GM19328 (cell line): Measurements from ENCODE around the gene RTL3.
"Not testable (repeated sequence)": the region's sequence is repeated elsewhere in the genome, so short reads cannot be mapped to it uniquely, and the experiment has no call there.

ENCODE experiments used
- ATAC-seq: cut with Tn5 transposase; IDR thresholded peaks from one replicate; pipeline ENCODE4 v1.9.1; 2021; ENCODE audit warnings: mild to moderate bottlenecking, moderate library complexity; ENCODE audit not compliant: unreplicated experiment

Gene RTL3

GRCh38 chrX:78658845-78659744 is at the start of gene RTL3:
TSS of gene RTL3 (minus strand) at chrX:78659328. CDS start at chrX:78658420, 908 bp downstream.
- peak; percentile 54 for ATAC-seq

DNA sequence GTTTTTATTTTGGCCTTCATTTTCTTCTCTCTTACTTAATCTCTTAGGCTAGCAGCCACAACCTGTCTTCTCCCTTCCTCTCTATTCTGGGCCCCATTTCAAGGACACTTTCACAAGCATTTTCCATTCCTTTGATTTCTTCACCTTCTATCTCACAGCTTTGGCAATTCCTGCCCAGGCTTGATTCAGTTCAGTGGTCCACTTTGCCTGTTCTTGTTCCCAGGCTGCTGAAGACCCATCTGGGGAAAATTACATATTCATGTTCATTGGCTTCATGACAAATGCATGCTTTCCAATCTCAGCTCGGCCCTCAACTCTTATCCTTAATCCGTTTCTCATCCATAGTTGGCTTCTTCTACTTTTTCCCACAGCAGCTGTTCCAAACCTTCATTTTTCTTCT is 49.7 kb upstream of the RTL3 start:
- no peak for ATAC-seq

GRCh38 chrX:78708262-78708661 is 49.1 kb upstream of the RTL3 start:
- no peak for ATAC-seq

- no peak for ATAC-seq
These were observed 46.9 kb upstream of the RTL3 start for GRCh38 chrX:78706071-78706470.

- ATAC-seq = no peak
These were observed 34.4 kb upstream of the RTL3 start for GRCh38 chrX:78693536-78693935.

DNA sequence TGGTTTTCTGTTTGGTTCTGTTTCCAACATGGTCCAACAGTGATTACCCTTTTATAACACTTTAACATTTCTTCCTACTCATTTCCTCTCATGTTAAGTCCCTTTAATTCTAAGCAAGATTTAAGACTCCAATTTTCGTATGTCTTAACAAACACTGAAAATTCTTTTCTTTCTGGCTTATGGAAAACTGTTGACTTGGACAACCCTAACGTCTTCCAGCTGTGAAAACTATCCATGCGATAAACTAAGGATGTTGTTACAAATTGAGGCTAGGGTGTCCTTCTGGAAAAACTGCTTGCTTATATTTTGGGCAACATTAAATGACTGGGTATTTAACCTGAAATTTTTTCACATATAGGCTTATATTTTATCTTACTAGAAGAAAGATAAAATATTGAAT is 33.9 kb upstream of the RTL3 start:
- ATAC-seq = no peak

DNA sequence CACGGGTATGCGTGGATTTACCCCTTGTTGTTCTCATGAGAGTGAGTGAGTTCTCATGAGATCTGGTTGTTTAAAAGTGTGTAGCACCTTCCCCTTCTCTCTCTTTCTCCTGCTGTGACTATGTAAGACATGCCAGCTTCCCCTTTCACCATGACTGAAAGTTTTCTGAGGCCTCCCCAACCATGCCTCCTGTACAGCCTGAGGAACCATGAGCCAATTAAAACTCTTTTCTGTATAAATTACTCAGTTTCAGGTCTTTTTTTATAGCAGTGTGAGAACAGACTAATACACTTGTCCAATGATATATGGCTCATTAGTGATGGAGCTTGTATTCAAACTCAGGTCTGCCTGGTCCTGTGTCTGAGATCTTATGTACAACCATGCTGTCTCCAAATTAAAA is 28.5 kb upstream of the RTL3 start:
- ATAC-seq = peak; percentile 92

DNA sequence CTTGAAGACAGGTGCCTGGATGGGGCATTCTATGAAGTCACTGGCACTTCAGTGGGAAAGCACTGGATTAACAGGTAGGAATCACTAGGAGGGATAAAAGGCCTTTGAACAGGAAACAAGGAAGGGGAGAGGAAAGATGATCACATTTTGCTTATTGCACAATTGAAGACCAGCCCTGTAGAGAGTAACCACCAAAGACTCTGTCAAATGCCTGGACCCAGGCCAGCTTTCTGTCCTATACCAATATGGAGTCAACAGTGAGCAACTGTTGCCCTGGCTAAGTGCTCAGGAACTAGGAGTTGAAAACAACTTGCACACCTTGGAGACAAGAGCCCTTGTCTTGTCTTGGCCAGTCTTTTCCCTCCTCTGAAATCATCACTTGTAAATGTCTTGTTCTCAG is 14.1 kb upstream of the RTL3 start:
- no peak for ATAC-seq

DNA sequence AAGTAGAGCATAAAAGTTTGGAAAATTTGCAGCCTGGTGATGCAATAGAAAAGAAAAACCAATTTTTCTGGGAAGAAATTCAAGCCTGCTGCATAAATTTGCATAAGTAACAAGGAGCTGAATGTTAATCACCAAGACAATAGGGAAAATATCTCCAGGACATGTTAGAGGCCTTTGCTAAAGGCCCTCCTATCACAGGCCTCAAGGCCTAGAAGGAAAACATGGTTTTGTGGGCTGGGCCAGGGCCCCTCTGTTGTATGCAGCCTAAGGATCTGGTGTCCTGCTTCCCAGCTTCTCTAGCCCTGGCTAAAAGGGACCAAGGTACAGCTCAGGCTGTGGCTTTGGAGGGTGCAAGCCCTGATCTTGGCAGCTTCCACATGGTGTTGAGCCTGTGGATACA is 6.2 kb upstream of the RTL3 start:
- no peak for ATAC-seq

- no peak for ATAC-seq
These were observed 2.7 kb upstream of the RTL3 start for GRCh38 chrX:78661836-78662235.

DNA sequence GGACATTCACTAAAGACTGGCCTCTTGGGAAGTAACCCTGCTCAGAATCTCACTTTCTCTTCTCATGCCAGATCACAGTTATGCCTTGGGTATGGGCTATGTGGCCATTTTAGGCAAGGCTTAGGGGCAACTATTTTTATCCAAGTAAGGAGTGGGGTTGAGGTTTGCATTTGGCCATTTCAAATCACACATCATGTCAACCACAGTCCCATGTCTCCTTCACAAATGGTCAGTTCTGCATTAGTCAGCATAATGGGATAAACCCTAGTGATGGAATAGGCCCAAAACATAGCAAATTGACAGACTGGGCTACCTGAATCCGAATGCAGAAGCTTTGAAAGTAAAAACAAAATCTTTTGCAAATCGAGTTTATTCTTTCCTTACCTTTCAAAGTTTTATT is 827 bp upstream of the RTL3 start:
- no peak for ATAC-seq

DNA sequence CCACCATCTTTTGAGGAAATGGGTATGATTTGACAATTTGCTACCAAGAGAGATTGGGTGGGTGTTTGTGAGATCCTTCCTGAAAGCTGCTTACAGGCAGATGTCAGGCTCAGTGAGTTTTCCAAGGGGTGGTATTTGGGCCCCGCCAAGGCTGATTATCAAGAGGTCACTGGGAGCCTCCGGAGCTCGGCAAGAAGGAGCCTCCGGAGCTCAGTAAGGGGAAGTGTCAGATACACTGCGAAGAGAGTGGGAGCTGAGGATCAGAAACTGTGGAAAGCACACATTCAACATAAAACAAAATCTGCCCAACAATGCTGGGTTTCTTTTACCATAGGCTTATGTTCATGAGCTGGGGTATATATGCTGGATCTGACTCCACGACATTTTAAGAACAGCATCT is 714 bp downstream of the RTL3 start:
- ATAC-seq = no peak

GRCh38 chrX:78655642-78656041 is 3.5 kb downstream of the RTL3 start:
- ATAC-seq = no peak

DNA sequence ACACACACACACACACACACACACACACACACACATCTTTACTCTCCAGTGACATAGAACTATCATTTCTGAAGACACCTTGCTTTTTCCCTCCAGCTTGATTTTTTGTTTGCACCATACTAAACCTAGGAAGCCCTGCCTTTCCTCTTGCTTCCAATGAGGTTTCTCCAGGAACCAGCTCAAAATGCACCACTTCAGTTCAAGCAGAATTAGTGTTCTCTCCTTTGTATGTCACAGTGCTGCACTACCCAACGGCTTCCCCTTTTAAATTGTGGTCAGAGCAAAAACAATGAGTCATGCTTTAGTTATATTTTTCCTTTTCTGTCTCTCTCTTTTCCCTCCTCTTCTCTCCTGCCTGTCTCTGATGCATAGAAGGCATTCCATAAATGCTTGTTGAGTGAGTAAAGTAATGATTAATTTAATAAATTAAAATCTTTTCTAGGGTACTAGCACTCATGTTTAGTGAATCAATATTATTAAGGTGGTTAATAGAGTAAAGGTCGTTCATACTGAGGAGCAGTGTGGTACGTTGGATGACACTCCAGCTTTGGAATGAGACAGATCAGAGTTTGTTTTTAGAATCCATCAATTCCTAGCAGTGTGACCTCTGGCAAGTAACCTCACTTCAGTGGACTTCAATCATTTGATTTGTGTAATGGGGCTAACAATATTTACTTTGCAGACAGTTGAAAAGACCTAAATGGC is 5.9 kb downstream of the RTL3 start:
- no peak for ATAC-seq

DNA sequence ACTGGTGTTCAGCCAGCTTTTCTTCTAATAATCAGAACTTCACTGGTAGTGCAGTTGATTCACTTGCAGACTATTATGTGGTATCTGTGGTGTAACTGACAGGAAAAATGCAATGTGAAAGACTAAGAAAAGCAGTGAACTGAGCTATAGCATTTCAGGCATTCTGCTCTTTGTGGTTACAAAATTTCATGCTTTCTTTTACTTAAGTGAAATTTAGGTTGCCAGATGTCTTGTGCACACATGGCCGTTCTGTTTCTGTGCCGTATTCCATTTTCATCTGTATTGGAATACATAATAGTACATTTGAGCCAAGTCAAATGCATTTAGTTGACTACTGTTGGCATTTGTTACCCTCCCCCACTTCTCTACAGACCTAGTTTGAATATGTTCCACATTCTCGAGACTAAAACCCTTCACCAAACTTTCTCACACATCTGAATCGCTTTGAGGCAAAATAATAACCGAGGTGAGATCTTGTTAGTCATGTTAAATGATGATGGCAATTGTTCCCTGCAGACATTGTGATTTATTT is 8.2 kb downstream of the RTL3 start:
- peak; percentile 80 for ATAC-seq

DNA sequence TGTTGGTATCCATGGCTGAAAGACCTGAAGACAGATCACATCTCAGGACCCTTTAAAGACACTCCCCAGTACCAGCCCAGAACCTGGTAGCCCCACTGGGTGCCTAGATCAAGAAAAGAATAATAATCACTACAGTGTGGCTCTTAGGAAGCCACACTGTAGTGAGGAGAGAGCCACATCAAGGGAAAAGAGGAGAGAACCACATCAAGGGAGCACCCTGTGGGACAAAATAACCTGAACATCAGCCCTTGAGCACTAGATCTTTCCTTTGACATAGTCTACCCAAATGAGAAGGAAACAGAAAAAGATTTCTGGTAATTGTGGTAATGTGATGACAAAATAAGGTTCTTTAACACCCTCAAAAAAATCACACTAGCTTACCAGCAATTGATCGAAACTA is 15.3 kb downstream of the RTL3 start:
- ATAC-seq = no peak

DNA sequence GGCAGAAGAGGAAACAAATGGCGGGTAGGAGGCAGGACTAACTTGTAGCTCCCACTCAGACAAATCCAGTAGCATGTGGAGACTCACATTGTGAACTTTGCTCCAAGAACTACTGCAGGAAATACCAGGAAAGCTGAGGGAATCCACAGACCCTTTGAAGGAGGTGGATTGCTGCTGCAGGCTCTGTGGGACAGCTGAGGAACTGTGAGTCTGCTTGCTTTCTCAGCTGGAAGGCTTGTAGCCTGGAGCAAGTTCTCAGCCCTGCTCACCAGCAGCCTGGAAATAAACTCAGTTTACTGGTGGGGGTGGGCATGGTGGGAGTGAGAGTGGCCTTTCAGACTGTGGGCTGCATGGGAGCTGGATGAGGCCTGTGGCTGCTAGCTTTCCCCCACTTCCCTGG is 16.0 kb downstream of the RTL3 start:
- no peak for ATAC-seq

GRCh38 chrX:78636096-78636495 is 23.0 kb downstream of the RTL3 start:
- ATAC-seq = not testable (repeated sequence)

GRCh38 chrX:78624962-78625909 is 33.9 kb downstream of the RTL3 start:
- no peak for ATAC-seq

- no peak for ATAC-seq
These were observed 34.7 kb downstream of the RTL3 start for GRCh38 chrX:78624426-78624825.

GRCh38 chrX:78622831-78623230 is 36.3 kb downstream of the RTL3 start:
- no peak for ATAC-seq
